Measurements from ENCODE around the gene SPG7.

DNA sequence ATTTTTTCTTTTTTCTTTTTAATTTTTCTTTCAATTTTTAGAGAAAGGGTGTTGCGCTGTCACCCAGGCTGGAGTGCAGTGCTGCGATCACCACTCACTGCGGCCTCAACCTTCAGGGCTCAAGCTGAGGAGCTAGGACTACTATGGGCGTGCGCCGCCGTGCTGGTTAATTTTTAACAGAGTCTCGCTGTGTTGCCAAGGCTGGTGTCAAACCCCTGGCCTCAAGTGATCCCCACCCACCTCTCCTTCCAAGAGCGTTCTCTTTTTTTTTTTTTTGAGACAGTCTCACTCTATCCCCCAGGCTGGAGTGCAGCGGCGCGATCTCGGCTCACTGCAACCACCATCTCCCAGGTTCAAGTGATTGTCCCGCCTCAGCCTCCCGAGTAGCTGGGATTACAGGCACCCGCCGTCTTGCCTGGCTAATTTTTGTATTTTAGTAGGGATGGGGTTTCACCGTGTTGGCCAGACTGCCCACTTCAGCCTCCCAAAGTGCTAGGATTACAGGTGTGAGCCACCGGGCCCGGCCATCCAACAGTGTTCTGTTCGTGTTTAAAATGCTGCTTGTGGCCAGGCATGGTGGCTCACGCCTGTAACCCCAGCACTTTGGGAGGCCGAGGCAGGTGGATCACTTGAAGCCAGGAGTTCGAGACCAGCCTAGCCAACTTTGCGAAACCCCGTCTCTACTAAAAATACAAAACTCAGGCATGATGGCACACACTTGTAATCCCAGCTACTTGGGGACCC is 37.8 kb downstream of the SPG7 start:
- no peak for TF ChIP-seq EZH2 (IDR thresholded peaks at IDR 0.05; ENCODE audit: borderline replicate concordance)
- TF ChIP-seq CTCF (IDR thresholded peaks at IDR 0.05; ENCODE audit: poor library complexity), result no peak

Data from hepatocyte (in vitro differentiated cells).